ENCODE measurements around the gene CNKSR3.

GRCh38 chr6:154558984-154559383, 48.5 kb upstream of the CNKSR3 start:
- TF ChIP-seq CTCF (conservative IDR thresholded peaks at IDR 0.05), result no peak
- TF ChIP-seq ZFX (IDR thresholded peaks at IDR 0.05), result no peak

All from C4-2B (cell line).